Lung (tissue), 16 donors: ENCODE data around the gene PTPRU. TPM values are rescaled to one million over a fixed set of nuclear protein-coding genes. Genes with fewer than 3 reads are reported as not detected.

Experiments
- ATAC-seq: fragments of 200-7000 bp; cut with Tn5 transposase; one replicate; pipeline ENCODE4 v1.9.1; 2020; ENCODE audit warnings: moderate number of reproducible peaks; ENCODE audit not compliant: insufficient read depth, low FRiP score
- DNase-seq, 3 donors: peaks; one replicate each; pipeline ENCODE4 v3.0.0-alpha.2; 2013 to 2017
- H3K27ac ChIP-seq, 2 donors: one replicate each; pipeline ENCODE4 v1.5.1; 2013; ENCODE audit warnings: mild to moderate bottlenecking in 2 of 2, moderate library complexity in 2 of 2, control low read depth in 1 of 2, inconsistent platforms in 1 of 2, low read depth in 1 of 2, low read length in 1 of 2
- H3K27me3 ChIP-seq, 3 donors: one replicate each; pipeline ENCODE4 v1.5.1; 2013; ENCODE audit warnings: low read length in 2 of 3; ENCODE audit not compliant: control insufficient read depth in 3 of 3, insufficient read depth in 3 of 3
- H3K36me3 ChIP-seq, 4 donors: one replicate each; pipeline ENCODE4 v1.5.1; 2013; ENCODE audit warnings: low read length in 4 of 4, mild to moderate bottlenecking in 1 of 4, moderate library complexity in 1 of 4; ENCODE audit not compliant: control insufficient read depth in 4 of 4, insufficient read depth in 4 of 4
- H3K4me1 ChIP-seq, 5 donors: one replicate each; pipeline ENCODE4 v1.5.1; 2013; ENCODE audit warnings: low read length in 5 of 5, mild to moderate bottlenecking in 2 of 5, moderate library complexity in 1 of 5; ENCODE audit not compliant: control insufficient read depth in 5 of 5, insufficient read depth in 5 of 5
- H3K4me3 ChIP-seq: one replicate; pipeline ENCODE4 v1.5.1; 2013; ENCODE audit warnings: mild to moderate bottlenecking, control low read depth, moderate library complexity
- H3K9ac ChIP-seq, 2 donors: one replicate each; pipeline ENCODE4 v1.5.1; 2013; ENCODE audit warnings: low read length in 2 of 2, control low read depth in 1 of 2; ENCODE audit not compliant: insufficient read depth in 1 of 2
- H3K9me3 ChIP-seq, 4 donors: one replicate each; pipeline ENCODE4 v1.5.1; 2013; ENCODE audit warnings: low read length in 3 of 4, mild to moderate bottlenecking in 1 of 4, moderate library complexity in 1 of 4; ENCODE audit not compliant: control insufficient read depth in 4 of 4, insufficient read depth in 3 of 4
- CTCF ChIP-seq: IDR thresholded peaks from 2 replicates; pipeline ENCODE4 v1.5.1; 2012; ENCODE audit warnings: mild to moderate bottlenecking; ENCODE audit errors: control extremely low read depth, extremely low read depth
- WGBS, 2 donors: extraction: QIAGEN DNeasy Blood & Tissue Kit; methylation state at CpG; one replicate each; pipeline ENCODE4 v1.1.7; 2013; 5-methylcytosine and 5-hydroxymethylcytosine counted together
- long read RNA-seq, 5 donors: transcript quantifications; one replicate each; lab custom pipeline, GENCODE V29; 2026
- polyA plus RNA-seq, 2 donors: library from polyadenylated mRNA; stranded (reverse); fragments of 200-250 nt; gene quantifications; one replicate each; pipeline ENCODE4 v1.2.1, GENCODE V29; 2013
- total RNA-seq, 2 donors: library from RNA; depleted of rRNA in 1 of 2; stranded (reverse); fragments of >200 nt in 1 of 2; gene quantifications; one replicate each; pipeline ENCODE4 v1.2.1, GENCODE V29; 2014 to 2021
- donor health status: control.
- donor health status: control.
- donor health status: Bipolar disorder and iron deficiency.
- donor health status: healthy.
- donor health status: DM: yes; HTN: yes; CAD: no.

Gene PTPRU
- total RNA-seq (10 to 100 TPM; 22.6 to 55.3 TPM), polyA plus RNA-seq (10 to 100 TPM; 22.9 to 42.9 TPM)
- long read RNA-seq, donor 1 = 0 reads
- long read RNA-seq, donor 2 = 0 reads
- long read RNA-seq, donor 3, partial matches to known transcripts = 0 of 1 reads
- long read RNA-seq, donor 3, other reads (novel, unspliced or antisense) = 0 of 1 reads
- long read RNA-seq, donor 4 = 0 reads
- long read RNA-seq, donor 5, partial matches to known transcripts = 0 of 2 reads
- long read RNA-seq, donor 5, other reads (novel, unspliced or antisense) = 0 of 2 reads

- peak within 1 kb of the TSS; percentile 52 to 79 for H3K9ac ChIP-seq
- WGBS, 2 donors = 5 to 7% methylated on average over 70 to 82 of the region's 82 CpGs
- peak within 1 kb of the TSS in 1 of 2 donors; percentile 80 for H3K27ac ChIP-seq
- H3K36me3 ChIP-seq = no peaks in the 10 kb centered on the region
- H3K9me3 ChIP-seq = no peaks in the 10 kb centered on the region
- ATAC-seq (peak; percentile 82), DNase-seq (peak; percentile 77 to 88 (median 86))
- peaks cover 0 to 10% (median 7%) of the 10 kb centered on the region in 3 donors for H3K27me3 ChIP-seq
- peak; percentile 94 for TF ChIP-seq CTCF
- peak within 1 kb of the TSS; percentile 69 for H3K4me3 ChIP-seq
- peaks cover 0 to 28% (median 6%) of the 10 kb centered on the region in 5 donors for H3K4me1 ChIP-seq
Measured at GRCh38 chr1:29235955-29236711, at the start of gene PTPRU. Gene PTPRU (plus strand): TSS chr1:29236522. CDS start chr1:29236645, 123 bp downstream.

DNA sequence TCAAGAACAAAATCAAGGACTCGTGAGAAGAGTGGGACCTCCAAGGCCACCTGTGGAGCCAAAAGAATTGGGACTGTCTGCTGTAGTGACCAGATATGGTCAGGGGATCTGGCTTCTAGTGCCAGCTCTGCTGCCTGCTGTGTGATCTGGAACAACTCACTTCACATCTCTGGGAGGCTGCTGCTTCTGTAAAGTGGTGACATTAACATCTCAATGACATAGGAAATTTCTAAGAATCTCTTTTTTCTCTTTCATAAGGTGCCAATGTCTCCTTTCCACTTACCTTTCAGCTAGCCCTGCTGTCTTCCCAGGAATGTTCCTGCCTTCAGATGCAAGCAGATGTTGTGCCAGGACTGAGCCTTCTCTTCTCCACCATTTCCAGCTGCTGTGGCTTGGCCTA lies 49.6 kb upstream of the PTPRU start:
- H3K27me3 ChIP-seq = no peaks in the 10 kb centered on the region
- peaks cover 0 to 9% (median 4%) of the 10 kb centered on the region in 5 donors for H3K4me1 ChIP-seq
- ATAC-seq = no peak
- no peak for TF ChIP-seq CTCF
- 96 to 97% methylated on average over 1 of the region's 1 CpG for WGBS, 2 donors
- no peak overlapping the region for H3K9ac ChIP-seq
- no peaks in the 10 kb centered on the region for H3K9me3 ChIP-seq
- H3K4me3 ChIP-seq = no peak overlapping the region
- H3K27ac ChIP-seq = no peak overlapping the region
- DNase-seq = no peak
- H3K36me3 ChIP-seq = no peaks in the 10 kb centered on the region

DNA sequence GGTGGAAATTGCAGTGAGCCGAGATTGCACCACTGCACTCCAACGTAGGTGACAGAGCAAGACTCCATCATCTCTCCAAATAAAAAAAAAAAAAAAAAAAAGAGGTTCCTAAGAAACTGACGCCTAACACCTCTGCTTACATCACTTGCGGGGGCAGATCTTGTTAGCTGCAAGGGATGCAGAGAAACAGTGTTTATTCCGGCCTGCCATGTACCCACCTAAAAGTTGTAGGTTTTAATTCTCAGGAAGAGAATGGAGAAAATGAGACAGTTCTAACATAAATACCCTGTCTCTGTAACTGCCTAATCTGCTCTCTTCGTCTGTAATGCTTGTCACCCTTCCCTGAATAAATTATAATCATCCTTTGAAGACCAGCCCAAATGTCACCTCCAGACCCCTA lies 45.6 kb upstream of the PTPRU start:
- Histone ChIP-seq H3K4me1 (no peaks in the 10 kb centered on the region), H3K36me3 (peaks cover 0 to 19% (median 8%) of the 10 kb centered on the region in 4 donors), H3K4me3 (no peak overlapping the region), H3K9me3 (no peaks in the 10 kb centered on the region), H3K9ac (no peak overlapping the region), H3K27me3 (no peaks in the 10 kb centered on the region), H3K27ac (no peak overlapping the region)
- DNase-seq = no peak
- WGBS, 2 donors = 94 to 95% methylated on average over 6 of the region's 6 CpGs
- no peak for TF ChIP-seq CTCF
- no peak for ATAC-seq
